ENCODE measurements around the gene RAB4A. TPM values are rescaled to one million over a fixed set of nuclear protein-coding genes. Genes with fewer than 3 reads are reported as not detected.

The RAB4A gene
- total RNA-seq, 4 donors from 2014 or later = 31.5 to 49.2 (median 39.9) TPM

DNA sequence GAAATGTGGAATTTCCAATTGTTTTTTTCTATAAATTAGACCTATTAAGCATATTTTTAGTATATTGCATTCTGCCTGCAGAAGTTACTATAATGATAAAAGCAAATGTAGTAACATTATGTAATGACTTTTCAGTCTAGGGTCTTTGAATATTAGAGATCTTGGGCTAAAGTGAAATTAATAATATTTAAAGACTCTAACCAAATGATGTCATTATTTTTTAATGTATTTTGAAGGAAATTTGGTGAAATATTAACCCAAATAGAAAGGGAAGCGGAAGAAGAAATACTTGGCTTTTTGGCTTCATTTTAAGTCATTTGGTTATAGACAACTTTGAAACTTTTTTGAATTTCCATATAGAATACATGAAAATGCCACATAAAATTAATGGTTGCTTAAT is 26.8 kb downstream of the RAB4A start:
- no peaks in the 10 kb centered on the region for H3K4me1 ChIP-seq
- H3K9me3 ChIP-seq = no peaks in the 10 kb centered on the region
- TF ChIP-seq POLR2A (IDR thresholded peaks at IDR 0.05) = no peak
- TF ChIP-seq, protein P1, sequence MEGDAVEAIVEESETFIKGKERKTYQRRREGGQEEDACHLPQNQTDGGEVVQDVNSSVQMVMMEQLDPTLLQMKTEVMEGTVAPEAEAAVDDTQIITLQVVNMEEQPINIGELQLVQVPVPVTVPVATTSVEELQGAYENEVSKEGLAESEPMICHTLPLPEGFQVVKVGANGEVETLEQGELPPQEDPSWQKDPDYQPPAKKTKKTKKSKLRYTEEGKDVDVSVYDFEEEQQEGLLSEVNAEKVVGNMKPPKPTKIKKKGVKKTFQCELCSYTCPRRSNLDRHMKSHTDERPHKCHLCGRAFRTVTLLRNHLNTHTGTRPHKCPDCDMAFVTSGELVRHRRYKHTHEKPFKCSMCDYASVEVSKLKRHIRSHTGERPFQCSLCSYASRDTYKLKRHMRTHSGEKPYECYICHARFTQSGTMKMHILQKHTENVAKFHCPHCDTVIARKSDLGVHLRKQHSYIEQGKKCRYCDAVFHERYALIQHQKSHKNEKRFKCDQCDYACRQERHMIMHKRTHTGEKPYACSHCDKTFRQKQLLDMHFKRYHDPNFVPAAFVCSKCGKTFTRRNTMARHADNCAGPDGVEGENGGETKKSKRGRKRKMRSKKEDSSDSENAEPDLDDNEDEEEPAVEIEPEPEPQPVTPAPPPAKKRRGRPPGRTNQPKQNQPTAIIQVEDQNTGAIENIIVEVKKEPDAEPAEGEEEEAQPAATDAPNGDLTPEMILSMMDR (IDR thresholded peaks at IDR 0.05) = no peak
- no peaks in the 10 kb centered on the region for H3K27me3 ChIP-seq
- no peak overlapping the region for H3K27ac ChIP-seq
- H3K36me3 ChIP-seq = no peaks in the 10 kb centered on the region
- intact Hi-C loops (cut with DNase I; ENCODE audit: low total_unique reads) = no loop called here
- no peak for DNase-seq
- no peak overlapping the region for H3K4me3 ChIP-seq

DNA sequence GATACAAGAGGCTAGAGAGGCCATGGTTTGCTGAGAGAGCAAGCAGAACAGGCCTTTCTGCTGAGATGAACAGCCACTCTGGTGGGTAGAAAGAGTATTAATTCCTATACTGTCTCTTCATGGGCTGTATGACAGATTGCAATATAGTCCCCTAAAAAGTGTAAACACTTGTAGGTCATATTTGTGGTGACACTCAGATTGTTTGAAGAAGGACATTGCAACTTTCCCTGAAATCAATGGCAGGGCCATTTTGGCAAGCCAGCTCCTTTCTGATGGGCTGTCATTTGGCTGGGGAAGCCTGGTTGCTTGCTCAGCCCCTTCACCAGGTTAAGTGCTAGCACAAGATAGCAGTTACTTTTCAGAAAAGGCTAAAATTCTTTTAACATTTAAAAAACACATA is 27.5 kb downstream of the RAB4A start:
- DNase-seq = no peak
- no peaks in the 10 kb centered on the region for H3K36me3 ChIP-seq
- TF ChIP-seq, protein P1 (IDR thresholded peaks at IDR 0.05) = no peak
- no peak for TF ChIP-seq POLR2A (IDR thresholded peaks at IDR 0.05)

DNA sequence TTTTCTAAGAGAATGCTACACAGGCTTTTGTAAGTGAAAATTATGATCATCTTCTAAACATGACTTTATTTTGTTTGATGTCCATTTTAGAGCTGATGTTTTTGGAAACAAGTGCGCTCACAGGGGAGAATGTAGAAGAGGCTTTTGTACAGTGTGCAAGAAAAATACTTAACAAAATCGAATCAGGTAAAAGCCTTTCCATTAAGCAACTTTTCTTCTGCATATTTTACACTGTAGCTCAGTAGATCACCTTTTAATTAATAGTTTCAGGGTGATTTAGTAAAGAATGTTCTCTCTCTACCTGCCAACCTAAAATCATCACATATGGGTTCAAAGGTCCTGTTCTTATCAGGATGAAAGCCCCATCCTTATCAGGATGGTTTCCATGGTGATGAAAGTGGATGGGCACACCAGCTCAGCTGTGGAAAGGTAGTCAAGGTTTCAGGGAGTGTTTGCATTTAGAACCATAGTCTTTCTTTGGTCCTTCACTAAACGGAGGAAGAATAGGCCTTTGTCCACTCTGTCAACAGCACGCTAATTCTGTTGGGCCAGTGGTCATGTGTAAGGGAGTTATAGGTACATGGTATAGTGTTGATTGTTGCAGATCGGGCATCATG is 28.1 kb downstream of the RAB4A start:
- DNase-seq = no peak
- TF ChIP-seq, protein P1 (IDR thresholded peaks at IDR 0.05) = no peak
- TF ChIP-seq POLR2A (IDR thresholded peaks at IDR 0.05) = no peak
- Histone ChIP-seq H3K27ac (no peak overlapping the region), H3K27me3 (no peaks in the 10 kb centered on the region), H3K4me1 (no peaks in the 10 kb centered on the region), H3K9me3 (no peaks in the 10 kb centered on the region), H3K4me3 (no peak overlapping the region), H3K36me3 (no peaks in the 10 kb centered on the region)
- intact Hi-C loops (cut with DNase I; ENCODE audit: low total_unique reads) = no loop called here

More for the DNA sequence above, 27.5 kb downstream of the RAB4A start:
- Histone ChIP-seq H3K4me3 (no peak overlapping the region), H3K27me3 (no peaks in the 10 kb centered on the region), H3K4me1 (no peaks in the 10 kb centered on the region), H3K9me3 (no peaks in the 10 kb centered on the region), H3K27ac (no peak overlapping the region)
- intact Hi-C loops (cut with DNase I; ENCODE audit: low total_unique reads) = no loop called here

DNA sequence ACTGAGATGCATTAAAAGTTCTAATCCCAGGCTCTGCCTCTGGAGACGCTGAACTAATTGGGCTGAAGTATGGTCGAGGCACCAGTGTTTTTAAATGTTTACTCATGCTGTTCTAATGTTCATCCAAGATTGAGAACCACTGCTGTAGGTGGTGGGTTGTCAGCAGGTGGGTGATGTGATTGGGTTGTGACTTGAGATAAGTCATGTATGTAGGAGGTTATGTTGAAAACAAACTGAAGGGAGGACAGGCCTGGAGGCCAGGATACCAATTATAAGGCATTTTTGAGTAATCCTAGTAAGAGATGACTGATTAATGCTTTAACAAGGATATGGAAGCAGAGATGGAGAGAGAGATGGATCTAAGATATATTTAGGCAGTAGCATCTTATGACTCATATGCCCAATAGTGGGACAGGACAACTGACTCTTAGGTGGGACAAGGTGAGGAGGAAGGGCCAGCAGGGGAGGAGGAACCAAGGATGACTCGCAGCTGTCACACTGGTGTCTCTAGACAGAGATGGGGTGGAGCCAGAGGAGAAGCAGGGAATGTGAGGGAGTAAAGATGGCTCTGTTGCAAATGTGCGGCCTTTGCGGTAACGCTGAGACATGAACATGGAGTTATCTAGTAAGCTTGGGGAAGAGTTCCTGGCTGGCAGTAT is 29.3 kb downstream of the RAB4A start:
- H3K9me3 ChIP-seq = no peaks in the 10 kb centered on the region
- H3K36me3 ChIP-seq = no peaks in the 10 kb centered on the region
- no peak for TF ChIP-seq POLR2A (IDR thresholded peaks at IDR 0.05)
- TF ChIP-seq, protein P1 (IDR thresholded peaks at IDR 0.05) = no peak
- H3K4me3 ChIP-seq = no peak overlapping the region
- DNase-seq = no peak
- intact Hi-C loops (cut with DNase I; ENCODE audit: low total_unique reads) = no loop called here
- no peak overlapping the region for H3K27ac ChIP-seq
- no peaks in the 10 kb centered on the region for H3K4me1 ChIP-seq
- H3K27me3 ChIP-seq = no peaks in the 10 kb centered on the region

DNA sequence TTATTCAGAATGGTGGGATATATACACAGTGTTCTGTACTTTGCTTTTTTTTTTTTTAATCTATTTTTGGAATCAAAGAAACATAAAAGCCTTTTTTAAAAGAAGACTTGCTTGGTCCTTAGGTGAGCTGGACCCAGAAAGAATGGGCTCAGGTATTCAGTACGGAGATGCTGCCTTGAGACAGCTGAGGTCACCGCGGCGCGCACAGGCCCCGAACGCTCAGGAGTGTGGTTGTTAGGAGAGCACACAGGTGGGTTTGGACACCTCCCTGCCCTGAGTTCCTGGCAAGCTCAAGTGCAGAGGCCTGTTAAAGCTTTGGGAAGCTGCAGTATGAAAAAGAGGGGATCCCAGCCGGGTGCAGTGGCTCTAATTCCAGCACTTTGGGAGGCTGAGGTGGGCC is 31.8 kb downstream of the RAB4A start:
- Histone ChIP-seq H3K4me1 (no peaks in the 10 kb centered on the region), H3K4me3 (no peak overlapping the region), H3K27ac (no peak overlapping the region), H3K36me3 (no peaks in the 10 kb centered on the region), H3K9me3 (no peaks in the 10 kb centered on the region), H3K27me3 (no peaks in the 10 kb centered on the region)
- intact Hi-C loops (cut with DNase I; ENCODE audit: low total_unique reads) = no loop called here
- TF ChIP-seq, protein P1 (IDR thresholded peaks at IDR 0.05) = no peak
- TF ChIP-seq POLR2A (IDR thresholded peaks at IDR 0.05) = no peak
- no peak for DNase-seq

Data from uterus (tissue), 4 donors.